Chondrocyte (in vitro differentiated cells): ENCODE measurements around the gene PRR32. TPM values are rescaled to one million over a fixed set of nuclear protein-coding genes. Genes with fewer than 3 reads are reported as not detected.
"Not testable (repeated sequence)": the region's sequence is repeated elsewhere in the genome, so short reads cannot be mapped to it uniquely, and the experiment has no call there.

ENCODE experiments used
- DNase-seq: peaks from one replicate; pipeline ENCODE4 v3.0.0; 2021; ENCODE audit warnings: mixed read lengths, low spot score
- H3K27ac Mint-ChIP-seq: one replicate; pipeline ENCODE4 v1.8.0; 2021; ENCODE audit warnings: mild to moderate bottlenecking, moderate library complexity, mixed read lengths; ENCODE audit not compliant: unreplicated experiment
- H3K27me3 Mint-ChIP-seq: 2 replicates; pipeline ENCODE4 v1.8.0; 2021; ENCODE audit warnings: low read depth, mixed read lengths
- H3K36me3 Mint-ChIP-seq: 2 replicates; pipeline ENCODE4 v1.8.0; 2021; ENCODE audit warnings: low read depth, mixed read lengths
- H3K4me1 Mint-ChIP-seq: 2 replicates; pipeline ENCODE4 v1.8.0; 2021; ENCODE audit warnings: low read depth, mild to moderate bottlenecking, mixed read lengths
- H3K4me3 Mint-ChIP-seq: one replicate; pipeline ENCODE4 v1.8.0; 2021; ENCODE audit warnings: mild to moderate bottlenecking, moderate library complexity, mixed read lengths; ENCODE audit not compliant: unreplicated experiment
- H3K9me3 Mint-ChIP-seq: 2 replicates; pipeline ENCODE4 v1.8.0; 2021; ENCODE audit warnings: low read depth, mixed read lengths
- long read RNA-seq: library from polyadenylated mRNA; stranded (forward); transcript quantifications from one replicate; pipeline ENCODE4 v2.0.0, GENCODE V29; 2021
- total RNA-seq: library from RNA; stranded (reverse); gene quantifications from 3 replicates; pipeline ENCODE4 v1.2.1, GENCODE V29; 2021
- TF ChIP-seq, protein P1 (sequence below): fragments of 200-600 bp; sonication (generic); IDR thresholded peaks from 2 replicates; pipeline ENCODE4 v1.5.0; 2021; ENCODE audit warnings: antibody characterized with exemption, mild to moderate bottlenecking, moderate library complexity

PRR32 gene, protein sequence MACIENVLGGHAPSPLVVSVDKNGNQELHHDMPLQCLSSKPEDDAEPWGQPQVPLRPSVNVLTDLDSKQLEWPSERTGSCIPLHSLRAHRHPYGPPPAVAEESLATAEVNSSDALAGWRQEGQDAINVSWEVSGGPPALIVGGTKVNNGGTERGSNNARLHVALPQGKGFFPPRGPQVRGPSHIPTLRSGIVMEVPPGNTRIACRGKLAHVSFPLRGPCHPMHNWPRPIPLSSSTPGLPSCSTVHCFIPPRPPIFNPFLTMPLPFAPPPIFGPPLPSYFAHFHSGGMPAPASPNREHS
- not detected in 3 replicates for total RNA-seq
- long read RNA-seq: 0 reads

DNA sequence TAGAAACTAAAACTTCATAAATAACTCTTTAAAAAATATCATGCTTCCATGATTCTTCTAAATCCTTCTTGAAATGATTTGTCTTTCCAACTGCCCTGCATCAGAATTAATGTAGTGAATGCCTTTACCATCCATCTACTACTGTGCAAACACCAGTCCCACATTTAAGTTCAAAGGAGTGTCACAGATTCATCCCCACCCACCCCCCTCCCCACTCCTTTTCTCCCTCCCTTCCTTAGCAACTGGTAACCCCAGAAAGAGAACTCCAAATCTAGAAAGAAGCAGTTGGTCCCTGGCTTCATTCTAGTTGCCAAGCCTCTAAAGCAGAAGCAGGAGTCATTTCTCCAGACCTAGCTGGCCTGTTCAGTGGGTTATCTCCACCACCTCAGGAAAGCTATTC, at the start of gene PRR32:
Gene PRR32 (plus strand): TSS at position 301 of the 400 bp plus-strand sequence. CDS start 115 bp downstream, outside the sequence.
- Mint-ChIP-seq H3K4me3 (no peak within 1 kb of the TSS), H3K36me3 (no peaks in the 10 kb centered on the region), H3K27ac (peak within 1 kb of the TSS; percentile 10), H3K4me1 (no peaks in the 10 kb centered on the region), H3K9me3 (peaks cover 13% of the 10 kb centered on the region), H3K27me3 (no peaks in the 10 kb centered on the region)
- TF ChIP-seq, protein P1, sequence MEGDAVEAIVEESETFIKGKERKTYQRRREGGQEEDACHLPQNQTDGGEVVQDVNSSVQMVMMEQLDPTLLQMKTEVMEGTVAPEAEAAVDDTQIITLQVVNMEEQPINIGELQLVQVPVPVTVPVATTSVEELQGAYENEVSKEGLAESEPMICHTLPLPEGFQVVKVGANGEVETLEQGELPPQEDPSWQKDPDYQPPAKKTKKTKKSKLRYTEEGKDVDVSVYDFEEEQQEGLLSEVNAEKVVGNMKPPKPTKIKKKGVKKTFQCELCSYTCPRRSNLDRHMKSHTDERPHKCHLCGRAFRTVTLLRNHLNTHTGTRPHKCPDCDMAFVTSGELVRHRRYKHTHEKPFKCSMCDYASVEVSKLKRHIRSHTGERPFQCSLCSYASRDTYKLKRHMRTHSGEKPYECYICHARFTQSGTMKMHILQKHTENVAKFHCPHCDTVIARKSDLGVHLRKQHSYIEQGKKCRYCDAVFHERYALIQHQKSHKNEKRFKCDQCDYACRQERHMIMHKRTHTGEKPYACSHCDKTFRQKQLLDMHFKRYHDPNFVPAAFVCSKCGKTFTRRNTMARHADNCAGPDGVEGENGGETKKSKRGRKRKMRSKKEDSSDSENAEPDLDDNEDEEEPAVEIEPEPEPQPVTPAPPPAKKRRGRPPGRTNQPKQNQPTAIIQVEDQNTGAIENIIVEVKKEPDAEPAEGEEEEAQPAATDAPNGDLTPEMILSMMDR: no peak
- no peak for DNase-seq

DNA sequence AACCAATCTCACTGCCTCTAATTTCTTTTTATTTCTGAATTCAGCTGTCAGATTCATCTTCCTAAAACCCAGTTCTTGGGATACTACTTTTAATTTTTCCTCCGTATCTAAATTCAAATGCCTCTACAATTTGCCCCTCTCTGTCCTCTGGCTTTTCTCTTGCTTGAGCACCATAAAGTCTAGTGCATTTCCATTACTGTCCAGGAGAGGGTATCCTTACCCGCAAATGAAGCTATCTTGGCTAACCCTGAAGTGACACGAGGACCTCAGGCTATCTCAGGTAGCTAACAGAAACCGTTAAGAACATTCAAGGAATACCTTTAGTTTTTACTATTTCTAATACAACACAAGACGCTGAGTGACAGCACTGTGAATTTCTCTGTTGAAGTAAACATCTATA, 49.4 kb upstream of the PRR32 start:
- no peaks in the 10 kb centered on the region for H3K4me1 Mint-ChIP-seq
- TF ChIP-seq, protein P1: peak; percentile 66
- H3K9me3 Mint-ChIP-seq: peaks cover 34% of the 10 kb centered on the region
- no peaks in the 10 kb centered on the region for H3K36me3 Mint-ChIP-seq
- no peak for DNase-seq
- no peaks in the 10 kb centered on the region for H3K27me3 Mint-ChIP-seq
- no peak overlapping the region for H3K4me3 Mint-ChIP-seq
- no peak overlapping the region for H3K27ac Mint-ChIP-seq

DNA sequence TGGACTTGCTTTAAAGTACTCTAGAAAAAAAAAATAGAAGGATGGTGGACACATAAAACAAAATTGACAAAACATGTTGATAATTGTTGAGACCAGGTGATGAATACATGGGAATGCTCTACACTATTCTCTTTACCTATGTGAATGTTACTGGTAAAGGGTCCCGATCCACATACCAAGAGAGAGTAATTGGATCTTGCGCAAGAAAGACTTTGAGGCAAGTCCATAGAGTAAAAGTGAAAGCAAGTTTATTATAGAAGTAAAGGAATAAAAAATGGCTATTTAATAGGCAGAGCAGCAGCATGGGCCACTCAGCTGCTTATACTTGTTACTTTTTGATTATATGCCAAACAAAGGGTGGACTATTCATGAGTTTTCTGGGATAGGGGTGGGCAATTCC, 34.0 kb upstream of the PRR32 start:
- Mint-ChIP-seq H3K27me3 (no peaks in the 10 kb centered on the region), H3K9me3 (peaks cover 12% of the 10 kb centered on the region), H3K4me3 (no peak overlapping the region), H3K4me1 (no peaks in the 10 kb centered on the region), H3K36me3 (no peaks in the 10 kb centered on the region), H3K27ac (no peak overlapping the region)
- TF ChIP-seq, protein P1: no peak
- no peak for DNase-seq

DNA sequence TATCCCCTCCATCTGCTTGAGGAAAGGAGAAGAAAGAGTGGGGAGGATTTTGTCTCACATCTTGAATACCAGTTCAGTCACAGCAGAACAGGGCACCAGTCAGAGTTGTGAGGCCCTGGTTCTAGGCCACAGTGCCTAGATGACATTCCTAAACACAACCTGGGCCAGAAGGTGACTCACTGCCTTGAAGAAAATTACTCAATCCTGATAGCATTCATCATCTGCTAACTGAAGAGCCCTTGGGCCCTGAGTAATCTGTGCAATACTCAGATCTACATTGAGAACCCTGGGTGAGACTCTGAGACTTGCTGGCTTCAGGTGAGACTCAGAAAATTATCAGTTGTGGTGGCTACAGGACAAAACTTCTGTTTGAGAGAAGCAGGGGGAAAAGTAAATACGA, 20.5 kb upstream of the PRR32 start:
- H3K4me3 Mint-ChIP-seq: no peak overlapping the region
- no peak for DNase-seq
- H3K4me1 Mint-ChIP-seq: no peaks in the 10 kb centered on the region
- peaks cover 28% of the 10 kb centered on the region for H3K9me3 Mint-ChIP-seq
- H3K27ac Mint-ChIP-seq: no peak overlapping the region
- H3K27me3 Mint-ChIP-seq: no peaks in the 10 kb centered on the region
- H3K36me3 Mint-ChIP-seq: no peaks in the 10 kb centered on the region
- TF ChIP-seq, protein P1: no peak

DNA sequence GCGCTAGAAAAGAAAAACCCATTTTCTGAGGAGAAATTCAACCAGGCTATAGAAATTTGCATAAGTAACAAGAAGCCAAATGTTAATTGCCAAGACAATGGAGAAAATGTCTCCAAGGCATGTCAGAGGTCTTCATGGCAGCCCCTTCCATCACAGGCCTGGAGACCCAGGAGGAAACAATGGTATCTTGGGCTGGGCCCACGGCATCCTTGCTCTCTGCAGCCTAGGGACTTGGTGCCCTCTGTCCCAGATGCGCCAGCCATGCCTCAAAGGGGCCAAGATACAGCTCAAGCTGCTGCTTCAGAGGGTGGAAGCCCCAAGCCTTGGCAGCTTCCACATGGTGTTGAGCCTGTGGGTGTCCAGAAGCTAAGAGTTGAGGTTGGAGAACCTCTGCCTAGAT, 12.7 kb upstream of the PRR32 start:
- H3K27ac Mint-ChIP-seq, H3K36me3 Mint-ChIP-seq, H3K27me3 Mint-ChIP-seq, H3K4me3 Mint-ChIP-seq, H3K4me1 Mint-ChIP-seq: not testable (repeated sequence)
- peaks cover 64% of the 10 kb centered on the region for H3K9me3 Mint-ChIP-seq
- DNase-seq: peak; percentile 68

DNA sequence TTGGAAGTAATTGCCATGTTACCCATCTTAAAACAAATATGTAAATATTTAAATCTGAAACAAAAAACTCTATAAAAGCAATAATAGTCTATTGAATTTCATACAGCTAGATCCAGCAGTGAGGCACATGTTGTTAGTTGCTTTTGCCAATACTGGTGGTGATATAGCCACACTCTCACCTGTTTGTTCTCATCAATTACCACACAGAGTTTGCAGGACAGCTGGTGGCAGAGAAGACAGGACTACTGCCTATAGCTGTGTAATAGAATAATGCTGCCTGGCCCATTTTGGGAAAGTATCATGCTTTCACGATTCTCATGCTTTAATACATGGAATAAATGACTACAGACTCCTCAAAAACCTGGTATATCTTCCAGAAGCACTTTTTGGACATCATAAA, 3.7 kb upstream of the PRR32 start:
- no peaks in the 10 kb centered on the region for H3K36me3 Mint-ChIP-seq
- TF ChIP-seq, protein P1: no peak
- H3K9me3 Mint-ChIP-seq: peaks cover 28% of the 10 kb centered on the region
- no peaks in the 10 kb centered on the region for H3K27me3 Mint-ChIP-seq
- no peak for DNase-seq
- H3K27ac Mint-ChIP-seq: no peak overlapping the region
- H3K4me3 Mint-ChIP-seq: no peak overlapping the region
- H3K4me1 Mint-ChIP-seq: no peaks in the 10 kb centered on the region
